Ecto neural progenitor cell (in vitro differentiated cells): Measurements from ENCODE around the gene TAAR1.
"Not testable (repeated sequence)": the region's sequence is repeated elsewhere in the genome, so short reads cannot be mapped to it uniquely, and the experiment has no call there.

Experiments used
- DNase-seq: peaks from one replicate; pipeline ENCODE4 v3.0.0-alpha.2; 2018; ENCODE audit warnings: low spot score

TAAR1 gene

GRCh38 chr6:132659082-132659481 lies at the start of gene TAAR1:
TAAR1 (minus strand) TSS chr6:132659182; CDS start chr6:132646003, 13,179 bp downstream.
- DNase-seq = no peak

- DNase-seq = no peak
Measured at GRCh38 chr6:132708771-132709170, 49.8 kb upstream of the TAAR1 start.

- DNase-seq = no peak
Measured at GRCh38 chr6:132708002-132708401, 49.0 kb upstream of the TAAR1 start.

GRCh38 chr6:132706756-132707155 lies 47.8 kb upstream of the TAAR1 start:
- DNase-seq = not testable (repeated sequence)

GRCh38 chr6:132703936-132704335 lies 45.0 kb upstream of the TAAR1 start:
- DNase-seq = no peak

GRCh38 chr6:132698608-132699007 lies 39.6 kb upstream of the TAAR1 start:
- no peak for DNase-seq

- no peak for DNase-seq
Measured at GRCh38 chr6:132695773-132696172, 36.8 kb upstream of the TAAR1 start.

GRCh38 chr6:132693478-132693877 lies 34.5 kb upstream of the TAAR1 start:
- DNase-seq = no peak

- no peak for DNase-seq
Measured at GRCh38 chr6:132690678-132691077, 31.7 kb upstream of the TAAR1 start.

GRCh38 chr6:132687306-132687705 lies 28.3 kb upstream of the TAAR1 start:
- no peak for DNase-seq

GRCh38 chr6:132686531-132686930 lies 27.5 kb upstream of the TAAR1 start:
- no peak for DNase-seq

GRCh38 chr6:132685009-132685408 lies 26.0 kb upstream of the TAAR1 start:
- no peak for DNase-seq

- DNase-seq = no peak
Measured at GRCh38 chr6:132684272-132684671, 25.3 kb upstream of the TAAR1 start.

- no peak for DNase-seq
Measured at GRCh38 chr6:132683543-132683942, 24.6 kb upstream of the TAAR1 start.

- DNase-seq = not testable (repeated sequence)
Measured at GRCh38 chr6:132679094-132679493, 20.1 kb upstream of the TAAR1 start.

GRCh38 chr6:132675749-132676148 lies 16.8 kb upstream of the TAAR1 start:
- no peak for DNase-seq

GRCh38 chr6:132675002-132675401 lies 16.0 kb upstream of the TAAR1 start:
- DNase-seq = no peak

- DNase-seq = no peak
Measured at GRCh38 chr6:132673376-132674094, 14.6 kb upstream of the TAAR1 start.

GRCh38 chr6:132671295-132671694 lies 12.3 kb upstream of the TAAR1 start:
- no peak for DNase-seq

- no peak for DNase-seq
Measured at GRCh38 chr6:132669690-132670291, 10.8 kb upstream of the TAAR1 start.

GRCh38 chr6:132666118-132666517 lies 7.1 kb upstream of the TAAR1 start:
- DNase-seq = no peak

- no peak for DNase-seq
Measured at GRCh38 chr6:132664309-132665034, 5.5 kb upstream of the TAAR1 start.

- DNase-seq = no peak
Measured at GRCh38 chr6:132663661-132664060, 4.7 kb upstream of the TAAR1 start.
